ENCODE measurements around the gene TUBGCP4. TPM values are rescaled to one million over a fixed set of nuclear protein-coding genes. Genes with fewer than 3 reads are reported as not detected.

Gene TUBGCP4
- total RNA-seq, 6 experiments from 2014 or later: 8.0 to 14.0 (median 9.5) TPM

- 92% methylated on average over 7 of the region's 7 CpGs for WGBS (ENCODE audit: insufficient coverage, low coverage, low lambda C conversion rate, missing lambda C conversion rate)
These were observed 65.5 kb downstream of the TUBGCP4 start for GRCh38 chr15:43436395-43436794.

DNA sequence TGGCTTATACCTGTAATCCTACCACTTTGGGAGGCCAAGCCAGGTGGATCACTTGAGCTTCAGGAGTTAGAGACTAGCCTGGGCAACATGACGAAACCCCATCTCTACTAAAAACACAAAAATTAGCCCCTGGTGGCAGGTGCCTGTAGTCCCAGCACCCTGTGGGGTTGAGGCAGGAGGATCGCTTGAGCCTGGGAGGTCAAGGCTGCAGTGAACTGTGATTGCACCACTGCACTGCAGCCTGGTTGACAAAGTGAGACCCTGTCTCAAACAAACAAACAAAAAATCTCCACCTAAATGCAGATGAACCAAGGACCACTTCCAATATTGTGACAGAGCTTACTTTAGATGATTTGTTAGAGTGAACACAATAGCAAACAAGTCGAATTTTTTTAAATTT lies 68.4 kb downstream of the TUBGCP4 start:
- no peak for DNase-seq

More at GRCh38 chr15:43436395-43436794, 65.5 kb downstream of the TUBGCP4 start:
- no peak overlapping the region for H3K27ac ChIP-seq
- no peaks in the 10 kb centered on the region for H3K9me3 ChIP-seq
- no peak overlapping the region for H3K4me3 ChIP-seq
- H3K27me3 ChIP-seq: no peaks in the 10 kb centered on the region
- intact Hi-C loops (cut with DNase I): no loop called here
- no peak for TF ChIP-seq CTCF (IDR thresholded peaks at IDR 0.05)
- no peak for TF ChIP-seq POLR2A (IDR thresholded peaks at IDR 0.05)
- no peak for DNase-seq
- H3K4me1 ChIP-seq: peaks cover 0 to 3% (median 0%) of the 10 kb centered on the region in 4 donors
- peaks cover 0 to 19% (median under 1%) of the 10 kb centered on the region in 4 donors for H3K36me3 ChIP-seq
- ATAC-seq: no peak

DNA sequence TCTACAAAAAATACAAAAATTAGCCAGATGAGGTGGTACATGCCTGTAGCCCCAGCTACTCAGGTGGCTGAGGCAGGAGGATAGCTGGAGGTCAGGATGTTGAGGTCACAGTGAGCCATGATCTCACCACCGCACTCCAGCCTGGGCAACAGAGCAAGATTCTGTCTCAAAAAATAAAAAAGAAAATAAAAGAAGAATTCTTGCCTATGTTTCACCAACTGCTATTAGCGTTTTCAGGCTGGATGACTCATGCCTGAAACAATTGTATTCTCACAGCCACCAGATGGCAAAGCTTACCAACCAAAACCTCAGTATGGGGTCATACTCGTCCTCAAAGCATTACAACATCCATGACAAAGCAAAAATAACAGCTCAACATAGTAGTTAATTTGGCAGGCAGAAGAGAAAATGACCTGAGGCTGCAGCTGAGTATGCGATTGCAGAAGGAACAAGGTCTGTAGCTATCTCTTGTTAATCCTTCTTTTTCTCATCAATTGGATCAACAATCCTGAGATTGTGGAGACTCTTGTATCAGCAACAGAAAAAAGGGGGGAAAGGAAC lies 69.9 kb downstream of the TUBGCP4 start:
- TF ChIP-seq POLR2A (IDR thresholded peaks at IDR 0.05) (no peak), CTCF (IDR thresholded peaks at IDR 0.05) (peak; percentile 53 to 86 (median 60))
- Histone ChIP-seq H3K27ac (peak overlapping the region in 1 of 3 donors; percentile 26), H3K9me3 (no peaks in the 10 kb centered on the region), H3K4me3 (no peak overlapping the region), H3K4me1 (peaks cover 0 to 3% (median 2%) of the 10 kb centered on the region in 4 donors), H3K27me3 (no peaks in the 10 kb centered on the region), H3K36me3 (peaks cover 0 to 11% (median 0%) of the 10 kb centered on the region in 4 donors)
- intact Hi-C loops (cut with DNase I): no loop called here
- ATAC-seq (peak; percentile 98 to 100 (median 99)), DNase-seq (peak in 1 of 3 donors; percentile 54)
- 8% methylated on average over 4 of the region's 4 CpGs for WGBS (ENCODE audit: insufficient coverage, low coverage, low lambda C conversion rate, missing lambda C conversion rate)

More for the DNA sequence above, 68.4 kb downstream of the TUBGCP4 start:
- Histone ChIP-seq H3K27me3 (no peaks in the 10 kb centered on the region), H3K36me3 (peaks cover 0 to 11% (median 0%) of the 10 kb centered on the region in 4 donors), H3K9me3 (no peaks in the 10 kb centered on the region), H3K4me1 (peaks cover 0 to 3% (median 2%) of the 10 kb centered on the region in 4 donors), H3K27ac (no peak overlapping the region), H3K4me3 (no peak overlapping the region)
- ATAC-seq: no peak
- TF ChIP-seq POLR2A (IDR thresholded peaks at IDR 0.05) (no peak), CTCF (IDR thresholded peaks at IDR 0.05) (no peak)
- intact Hi-C loops (cut with DNase I): no loop called here
- WGBS (ENCODE audit: insufficient coverage, low coverage, low lambda C conversion rate, missing lambda C conversion rate): 56% methylated on average over 3 of the region's 3 CpGs

DNA sequence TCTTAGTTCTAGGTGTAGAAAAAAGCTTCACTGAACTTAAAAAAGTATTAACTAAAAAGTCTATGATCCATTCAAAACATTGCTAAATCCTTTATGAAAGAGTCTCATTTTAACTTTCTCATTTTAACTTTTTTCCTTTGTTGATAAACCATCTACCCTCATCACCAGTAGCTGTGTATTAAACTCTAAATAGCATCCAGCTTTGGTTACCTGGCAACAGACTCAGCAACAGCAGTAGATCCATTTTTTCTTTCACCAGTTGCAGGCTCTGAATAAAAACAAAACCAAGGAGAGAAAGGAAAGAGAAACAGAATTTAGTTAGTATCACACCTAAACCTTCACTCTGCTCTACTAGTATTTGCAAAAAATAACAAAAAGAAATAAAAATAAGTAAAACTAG lies 70.4 kb downstream of the TUBGCP4 start:
- TF ChIP-seq POLR2A (IDR thresholded peaks at IDR 0.05) (no peak), CTCF (IDR thresholded peaks at IDR 0.05) (no peak)
- no peaks in the 10 kb centered on the region for H3K27me3 ChIP-seq
- no peak overlapping the region for H3K4me3 ChIP-seq
- no peak for DNase-seq
- H3K36me3 ChIP-seq: peaks cover 0 to 15% (median 0%) of the 10 kb centered on the region in 4 donors
- no peak overlapping the region for H3K27ac ChIP-seq
- peak in 3 of 4 donors; percentile 8 to 37 (median 30) for ATAC-seq
- no peaks in the 10 kb centered on the region for H3K9me3 ChIP-seq
- H3K4me1 ChIP-seq: peaks cover 0 to 3% (median 2%) of the 10 kb centered on the region in 4 donors
- intact Hi-C loops (cut with DNase I): no loop called here

Data from right lobe of liver (tissue), 6 donors.